Measurements from ENCODE around the gene MSI2.

DNA sequence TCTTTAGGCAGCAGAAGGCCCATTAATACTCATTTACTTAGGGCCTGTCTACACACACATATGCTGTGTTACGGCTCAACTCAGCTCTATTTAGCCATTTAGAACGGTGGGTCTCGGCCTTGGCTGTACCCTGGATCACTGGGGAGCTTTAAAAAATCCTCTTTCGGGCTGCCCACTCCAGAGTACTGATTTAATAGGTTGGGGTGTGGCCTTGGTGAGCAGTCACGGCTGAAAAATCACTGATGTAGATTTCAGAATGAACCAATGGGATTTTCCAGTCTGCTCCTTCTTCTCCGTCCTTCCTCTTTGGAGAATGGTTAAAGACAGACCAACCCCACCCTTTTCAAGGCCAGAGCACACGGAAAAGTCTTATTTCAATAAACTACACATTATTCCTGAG lies 265.3 kb downstream of the MSI2 start:
- TF ChIP-seq, protein P1, sequence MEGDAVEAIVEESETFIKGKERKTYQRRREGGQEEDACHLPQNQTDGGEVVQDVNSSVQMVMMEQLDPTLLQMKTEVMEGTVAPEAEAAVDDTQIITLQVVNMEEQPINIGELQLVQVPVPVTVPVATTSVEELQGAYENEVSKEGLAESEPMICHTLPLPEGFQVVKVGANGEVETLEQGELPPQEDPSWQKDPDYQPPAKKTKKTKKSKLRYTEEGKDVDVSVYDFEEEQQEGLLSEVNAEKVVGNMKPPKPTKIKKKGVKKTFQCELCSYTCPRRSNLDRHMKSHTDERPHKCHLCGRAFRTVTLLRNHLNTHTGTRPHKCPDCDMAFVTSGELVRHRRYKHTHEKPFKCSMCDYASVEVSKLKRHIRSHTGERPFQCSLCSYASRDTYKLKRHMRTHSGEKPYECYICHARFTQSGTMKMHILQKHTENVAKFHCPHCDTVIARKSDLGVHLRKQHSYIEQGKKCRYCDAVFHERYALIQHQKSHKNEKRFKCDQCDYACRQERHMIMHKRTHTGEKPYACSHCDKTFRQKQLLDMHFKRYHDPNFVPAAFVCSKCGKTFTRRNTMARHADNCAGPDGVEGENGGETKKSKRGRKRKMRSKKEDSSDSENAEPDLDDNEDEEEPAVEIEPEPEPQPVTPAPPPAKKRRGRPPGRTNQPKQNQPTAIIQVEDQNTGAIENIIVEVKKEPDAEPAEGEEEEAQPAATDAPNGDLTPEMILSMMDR (IDR thresholded peaks at IDR 0.05), result no peak
- no peak for TF ChIP-seq POLR2A (IDR thresholded peaks at IDR 0.05)

Data from right lobe of liver (tissue), 4 donors.